Stimulated activated CD8-positive, alpha-beta memory T cell treated with anti-CD3 and anti-CD28 coated beads, Interleukin-4, amount 100 ng/mL, for 1 hour (primary cell): ENCODE results near the gene VMP1.

Experiments used
- DNase-seq, 2 donors: peaks; one replicate each; pipeline ENCODE4 v3.0.0-alpha.2; 2020; ENCODE audit warnings: low read depth in 2 of 2, low spot score in 1 of 2

The VMP1 gene

DNA sequence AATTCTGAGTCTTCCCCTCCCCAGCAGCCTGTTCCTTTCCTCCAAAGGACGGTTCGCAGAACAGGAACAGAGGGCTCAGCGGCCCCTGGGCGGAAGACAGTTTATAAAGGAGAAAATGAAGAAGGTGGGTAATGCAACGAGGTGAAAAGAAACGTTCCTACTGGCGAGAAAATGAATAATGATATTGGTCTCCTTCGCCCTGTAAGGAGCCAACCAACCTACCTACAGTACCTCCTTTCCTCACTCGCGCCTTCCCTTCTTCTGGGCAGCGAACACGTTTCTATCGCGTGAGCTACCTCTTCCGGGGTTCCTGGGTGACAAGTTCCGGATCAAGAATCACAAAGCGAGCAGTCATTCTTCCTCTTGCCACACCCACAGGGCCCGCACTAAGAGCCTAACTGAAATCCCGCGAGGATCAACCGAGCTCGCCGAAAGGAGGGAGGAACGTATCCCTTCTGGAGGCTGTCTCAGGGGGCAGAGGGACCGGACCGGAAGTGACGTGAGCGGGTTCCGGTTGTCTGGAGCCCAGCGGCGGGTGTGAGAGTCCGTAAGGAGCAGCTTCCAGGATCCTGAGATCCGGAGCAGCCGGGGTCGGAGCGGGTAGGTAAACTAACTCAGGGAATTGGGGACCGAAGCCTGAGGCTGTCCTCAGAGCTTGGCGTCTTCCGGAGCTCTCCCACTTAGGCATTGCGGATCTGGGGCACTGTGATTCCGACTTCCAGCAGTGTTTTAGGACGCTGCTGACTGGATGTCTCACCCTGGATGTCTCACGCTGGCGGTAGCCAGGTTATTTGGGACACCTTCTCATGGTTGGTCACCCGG is at the start of gene VMP1, which contains the start of gene PTRH2:
VMP1 (plus strand) TSS at position 506 of the 822 bp plus-strand sequence. CDS start 23,793 bp downstream, outside the sequence.
PTRH2 (minus strand) TSS at position 282 of the 822 bp plus-strand sequence. CDS start 9,452 bp downstream, outside the sequence.
- DNase-seq, result peak; percentile 60 to 76

DNA sequence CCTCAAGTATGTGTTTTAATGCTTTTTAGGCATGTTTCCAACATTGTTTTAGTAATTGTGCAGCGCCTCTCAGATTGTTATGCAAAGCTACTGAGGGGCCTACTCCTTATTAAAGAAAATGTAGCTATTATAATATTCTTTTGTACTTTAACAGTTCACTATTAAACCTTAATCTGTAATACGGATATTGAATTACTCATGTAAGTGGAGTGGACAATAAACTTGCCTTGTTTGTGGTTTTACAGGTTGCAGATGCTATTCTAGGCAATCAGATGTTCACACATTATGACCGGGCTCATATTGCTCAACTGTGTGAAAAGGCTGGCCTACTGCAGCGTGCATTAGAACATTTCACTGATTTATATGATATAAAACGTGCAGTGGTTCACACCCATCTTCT is 41.2 kb upstream of the VMP1 start:
- DNase-seq, result no peak

DNA sequence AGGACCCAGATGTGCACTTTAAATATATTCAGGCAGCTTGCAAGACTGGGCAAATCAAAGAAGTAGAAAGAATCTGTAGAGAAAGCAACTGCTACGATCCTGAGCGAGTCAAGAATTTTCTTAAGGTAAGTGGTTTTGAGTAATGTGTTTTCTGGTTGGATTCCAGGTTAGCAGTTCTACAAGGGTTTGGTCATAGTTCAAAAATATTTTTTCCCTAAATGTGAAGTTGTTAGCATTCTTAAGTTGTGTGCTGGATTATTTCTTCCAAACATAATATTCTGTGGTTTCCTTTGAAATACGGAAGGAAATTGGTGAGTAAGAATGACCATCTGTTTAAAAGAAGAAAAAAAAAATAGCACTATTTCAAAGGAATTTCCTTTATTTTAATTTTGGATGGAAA is 38.6 kb upstream of the VMP1 start:
- DNase-seq, result no peak

DNA sequence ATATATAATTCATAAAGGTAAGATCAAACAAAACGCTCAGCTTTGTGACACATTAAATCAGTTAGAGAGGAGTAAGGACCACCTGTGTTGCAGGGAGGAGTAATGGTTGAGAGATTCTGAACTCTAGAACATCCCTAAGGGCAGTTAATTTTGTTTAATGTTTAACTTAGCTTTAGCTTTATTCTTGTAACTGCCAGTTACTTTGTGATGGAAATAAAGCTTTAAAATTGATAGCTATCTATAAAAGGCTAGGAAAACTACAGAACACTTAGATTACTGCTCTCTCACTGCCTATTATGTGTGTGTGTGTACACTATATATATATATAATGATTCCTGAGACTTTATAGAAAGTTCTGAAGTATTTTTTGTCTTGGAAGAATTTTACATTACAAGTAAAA is 38.0 kb upstream of the VMP1 start:
- DNase-seq, result no peak

DNA sequence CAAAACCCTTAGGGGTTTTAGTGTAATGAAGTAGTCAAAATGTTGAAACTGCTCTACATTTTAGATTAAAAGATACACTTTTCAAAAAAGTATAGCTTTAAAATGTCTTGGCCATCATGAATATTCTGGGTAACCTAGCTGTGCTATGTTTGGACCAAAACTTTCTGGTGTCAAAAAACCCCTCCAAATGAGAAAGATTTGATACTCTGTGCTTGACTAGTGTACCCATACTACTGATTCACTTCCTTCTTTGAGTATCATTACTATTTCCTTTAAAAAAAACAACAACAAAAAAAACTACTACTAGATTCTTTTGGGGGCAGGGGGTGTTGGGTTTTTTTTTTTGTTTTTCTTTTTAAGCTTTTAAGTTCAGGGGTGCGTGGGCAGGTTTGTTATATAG is 37.5 kb upstream of the VMP1 start:
- no peak for DNase-seq

DNA sequence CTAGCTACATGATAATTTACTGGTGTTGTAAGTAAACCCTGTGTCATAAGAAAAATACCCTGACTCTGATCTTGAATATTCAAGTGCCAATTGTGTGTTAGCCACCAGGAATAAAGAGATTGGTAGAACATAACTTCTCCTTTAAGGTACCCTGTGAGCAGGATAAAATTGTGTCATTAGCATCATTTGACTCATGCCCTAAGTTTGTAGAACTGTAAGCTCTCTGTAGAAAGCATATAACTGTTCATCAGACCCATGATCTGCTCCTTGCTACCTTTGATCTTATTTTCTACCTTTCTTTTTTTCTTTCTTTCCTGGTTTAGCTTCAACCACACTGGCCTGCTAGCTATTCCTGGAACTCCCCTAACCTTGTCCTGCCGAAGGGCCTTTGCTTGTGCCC is 36.1 kb upstream of the VMP1 start:
- no peak for DNase-seq

DNA sequence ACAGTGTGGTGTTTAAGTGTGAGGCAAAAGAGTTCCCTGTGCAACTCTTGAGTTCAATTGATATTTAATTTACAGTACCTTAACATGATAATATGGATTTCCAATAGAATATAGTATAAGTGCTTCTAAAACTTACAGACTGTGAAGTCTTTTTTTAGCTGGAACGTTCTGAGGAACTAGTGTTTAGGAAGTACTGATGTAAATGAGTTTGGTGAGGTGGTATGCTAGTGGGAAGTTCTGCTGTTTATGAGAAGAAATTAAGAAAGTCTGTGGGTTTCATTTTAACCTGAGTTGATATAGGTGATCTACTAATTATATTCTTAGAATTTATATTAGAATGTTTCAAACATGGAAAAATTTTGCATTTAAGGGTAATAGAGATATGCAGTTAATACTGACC is 32.2 kb upstream of the VMP1 start:
- DNase-seq, result no peak

DNA sequence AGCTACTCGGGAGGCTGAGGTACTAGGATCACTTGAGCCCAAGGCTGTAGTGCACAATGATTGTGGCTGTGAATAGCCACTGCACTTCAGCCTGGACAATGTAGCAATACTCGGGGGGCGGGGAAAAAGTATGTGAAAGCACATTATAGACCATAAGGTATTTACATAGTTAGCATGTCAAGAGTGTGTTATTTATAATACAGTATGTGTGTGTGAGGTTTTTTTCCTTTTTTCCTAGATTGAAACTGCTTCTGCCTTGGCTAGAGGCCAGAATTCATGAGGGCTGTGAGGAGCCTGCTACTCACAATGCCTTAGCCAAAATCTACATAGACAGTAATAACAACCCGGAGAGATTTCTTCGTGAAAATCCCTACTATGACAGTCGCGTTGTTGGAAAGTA is 30.7 kb upstream of the VMP1 start:
- DNase-seq, result no peak

DNA sequence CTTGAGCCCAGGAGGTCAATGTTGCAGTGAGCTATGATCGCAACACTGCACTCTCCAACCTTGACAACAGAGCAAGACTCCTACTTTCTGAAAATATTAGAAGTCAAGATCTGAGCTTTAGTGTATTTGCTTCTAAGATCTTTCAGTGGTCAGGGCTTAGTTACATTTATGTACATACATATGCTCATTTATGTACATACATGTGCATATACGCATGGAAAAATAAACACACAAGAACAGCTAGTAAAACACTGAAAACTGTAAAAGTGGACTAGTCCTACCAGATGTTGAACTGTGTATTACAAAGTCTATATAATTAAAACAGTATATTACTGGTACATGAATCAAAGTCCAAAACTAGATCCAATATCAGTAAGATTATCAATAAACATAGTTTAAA is 28.5 kb upstream of the VMP1 start:
- DNase-seq, result no peak

DNA sequence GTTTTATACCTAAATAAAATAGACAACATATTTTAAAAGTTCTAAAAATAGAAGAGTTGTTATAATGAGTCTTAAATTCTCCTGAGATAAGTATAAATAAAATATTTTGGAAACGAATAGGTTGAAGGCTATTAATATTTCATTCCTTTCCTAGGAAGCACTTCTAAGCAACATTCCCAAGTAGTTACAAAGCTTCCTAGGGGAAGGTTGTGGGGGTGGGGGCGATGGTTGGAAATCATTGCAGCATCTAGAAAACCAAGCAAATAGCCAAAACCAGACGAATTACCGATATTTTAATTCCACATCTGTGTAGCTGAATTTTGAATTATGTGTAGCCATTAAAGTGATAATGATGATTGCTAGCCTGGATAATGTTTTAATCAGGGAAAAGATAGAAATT is 27.1 kb upstream of the VMP1 start:
- no peak for DNase-seq

DNA sequence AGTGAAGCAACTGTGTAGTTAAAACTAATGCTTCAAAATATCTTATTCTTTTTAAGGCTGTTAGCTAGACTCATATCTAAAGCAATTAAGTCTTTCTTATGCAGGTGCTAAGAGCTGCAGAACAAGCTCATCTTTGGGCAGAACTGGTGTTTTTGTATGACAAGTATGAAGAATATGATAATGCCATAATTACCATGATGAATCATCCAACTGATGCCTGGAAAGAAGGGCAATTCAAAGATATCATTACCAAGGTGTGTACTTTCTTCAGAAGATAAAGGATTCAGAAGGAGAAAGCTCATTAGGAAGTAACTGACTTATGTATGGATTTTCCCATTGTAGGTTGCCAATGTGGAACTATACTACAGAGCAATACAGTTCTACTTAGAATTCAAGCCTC is 24.2 kb upstream of the VMP1 start:
- no peak for DNase-seq

DNA sequence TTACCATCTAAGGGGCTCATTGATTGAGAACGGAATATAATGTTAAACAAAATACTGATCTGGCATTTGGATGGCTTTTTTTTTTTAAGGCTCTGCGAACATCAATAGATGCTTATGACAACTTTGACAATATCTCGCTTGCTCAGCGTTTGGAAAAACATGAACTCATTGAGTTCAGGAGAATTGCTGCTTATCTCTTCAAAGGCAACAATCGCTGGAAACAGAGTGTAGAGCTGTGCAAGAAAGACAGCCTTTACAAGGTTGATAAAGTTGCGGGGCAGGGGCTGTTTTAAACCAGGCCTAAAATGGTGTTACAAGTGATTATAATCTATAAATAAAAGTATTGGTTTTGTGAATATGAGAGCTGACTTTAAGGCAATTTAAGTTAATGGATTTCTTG is 22.5 kb upstream of the VMP1 start:
- DNase-seq, result no peak

DNA sequence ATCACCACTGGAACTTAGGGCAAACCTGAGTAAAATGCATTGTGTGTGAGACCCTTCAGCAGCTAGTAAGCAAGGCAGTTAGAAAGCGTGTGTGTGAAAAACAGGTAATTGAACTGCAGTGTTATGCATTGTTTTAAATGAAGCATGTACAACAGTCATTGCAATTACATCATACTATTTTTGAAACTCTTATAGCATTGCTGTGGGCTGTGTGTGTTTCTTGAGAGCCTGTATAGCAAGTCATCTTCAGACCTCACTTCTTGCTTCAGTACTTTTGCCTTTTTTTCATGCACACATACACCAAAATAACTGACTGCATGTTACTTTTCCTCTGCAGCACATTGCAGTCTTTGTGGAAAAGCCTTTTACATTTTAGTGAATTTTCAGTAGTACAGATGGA is 19.4 kb upstream of the VMP1 start:
- DNase-seq, result no peak

DNA sequence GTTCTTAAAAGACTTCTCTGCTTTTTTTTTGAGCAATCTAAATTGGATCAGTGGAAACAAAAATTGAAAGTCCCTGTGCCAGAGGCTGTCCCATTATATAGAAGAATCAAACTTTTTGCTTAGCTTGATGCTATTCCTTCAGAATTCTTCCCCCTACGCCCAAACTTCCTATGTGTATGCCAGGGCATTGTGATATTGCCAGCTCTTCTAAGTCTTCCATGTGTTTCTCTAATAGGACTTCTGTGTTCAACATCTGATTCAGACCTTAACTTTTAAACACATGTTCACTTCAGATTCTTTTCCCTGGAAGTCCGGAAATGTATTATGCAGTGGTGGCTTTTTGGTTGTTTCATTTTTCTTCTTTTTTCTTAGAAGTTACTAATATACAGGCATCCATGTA is 19.0 kb upstream of the VMP1 start:
- no peak for DNase-seq

DNA sequence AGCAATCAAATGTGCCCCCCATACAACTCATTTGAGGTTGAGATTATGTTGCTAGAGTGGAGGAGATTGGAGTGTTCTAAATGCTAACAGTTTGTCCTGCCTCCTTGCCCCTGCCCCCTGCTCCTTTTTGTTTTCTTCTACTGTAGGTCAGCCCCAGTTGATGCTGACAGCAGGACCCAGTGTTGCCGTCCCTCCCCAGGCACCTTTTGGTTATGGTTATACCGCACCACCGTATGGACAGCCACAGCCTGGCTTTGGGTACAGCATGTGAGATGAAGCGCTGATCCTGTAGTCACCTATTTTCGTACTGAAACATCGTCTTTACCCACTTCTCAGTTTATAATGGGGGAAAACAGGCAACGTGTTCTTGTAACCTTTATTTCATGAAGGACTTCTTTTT is 13.9 kb upstream of the VMP1 start:
- DNase-seq, result no peak

DNA sequence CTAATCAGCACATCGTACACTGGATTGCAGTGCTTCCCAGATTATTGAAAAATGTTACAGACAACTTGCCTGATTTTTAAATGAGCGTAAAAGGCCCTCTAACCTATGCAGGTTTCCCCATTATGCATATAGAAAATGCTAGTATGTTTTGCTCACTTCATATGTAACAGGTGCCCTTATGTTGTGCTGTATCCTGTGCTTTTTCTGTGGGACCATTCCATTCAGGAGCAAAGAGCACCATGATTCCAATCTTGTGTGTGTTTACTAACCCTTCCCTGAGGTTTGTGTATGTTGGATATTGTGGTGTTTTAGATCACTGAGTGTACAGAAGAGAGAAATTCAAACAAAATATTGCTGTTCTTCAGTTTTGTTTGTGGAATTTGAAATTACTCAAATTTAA is 13.1 kb upstream of the VMP1 start:
- DNase-seq, result no peak

DNA sequence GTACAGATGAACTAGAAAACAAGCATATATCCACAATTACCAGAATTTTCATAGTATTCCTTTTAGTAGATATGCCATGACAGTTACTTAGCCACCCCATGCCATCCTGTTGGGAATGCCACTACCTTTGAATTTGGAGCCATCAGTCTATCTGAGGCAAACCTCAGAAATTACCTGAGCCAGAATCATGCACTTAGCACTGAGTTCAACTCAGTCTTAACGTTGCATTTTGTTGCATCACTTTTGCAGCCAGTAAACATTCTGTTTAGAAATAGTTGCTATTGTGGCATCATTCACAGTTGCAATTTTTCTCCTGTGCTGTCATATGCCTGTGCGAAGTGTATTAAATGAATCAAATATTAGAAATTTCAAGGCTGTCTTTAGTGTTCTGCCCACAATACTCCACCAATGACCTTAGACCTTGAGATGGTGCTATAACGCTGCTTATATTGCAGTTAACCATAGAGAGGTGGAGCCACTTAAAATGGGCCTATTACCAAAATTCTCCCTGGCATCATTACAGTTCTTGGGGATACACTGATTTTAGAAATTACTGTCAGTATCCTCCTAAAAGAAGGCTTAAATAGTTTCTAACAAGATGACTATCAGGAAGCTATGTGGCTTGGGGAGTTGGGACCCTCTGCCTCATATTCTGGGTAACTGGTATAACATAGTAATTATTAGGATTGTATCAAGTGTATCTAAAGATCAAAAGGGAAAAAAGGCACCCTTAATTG is 11.3 kb upstream of the VMP1 start:
- no peak for DNase-seq

DNA sequence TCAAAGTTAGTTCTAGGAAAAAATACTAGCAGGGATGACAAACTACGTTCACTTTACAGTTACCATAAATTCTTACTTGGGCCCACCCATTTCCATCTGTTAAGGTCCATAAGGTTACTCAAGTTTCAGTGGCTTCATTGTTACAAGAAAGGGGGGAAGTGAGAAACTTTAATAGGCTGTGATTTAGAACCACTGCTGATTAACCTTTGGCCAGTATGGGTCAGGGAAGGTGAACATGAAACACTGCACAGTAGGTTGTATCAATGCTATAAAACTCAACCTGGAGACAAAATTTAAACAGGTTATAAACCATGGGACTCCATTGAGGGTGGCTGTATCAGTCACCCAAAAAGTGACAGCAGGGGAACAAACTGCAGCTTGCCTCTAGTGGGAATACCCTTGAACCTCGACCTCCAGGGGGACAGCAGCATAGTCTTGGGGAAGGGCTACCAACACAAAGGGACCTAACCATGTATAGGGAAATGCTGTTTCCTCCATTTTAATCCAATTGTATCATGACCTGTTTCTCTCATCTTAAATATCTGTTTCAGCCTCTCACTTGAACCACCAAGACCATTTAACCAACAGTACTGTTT is 10.7 kb upstream of the VMP1 start:
- DNase-seq, result no peak

DNA sequence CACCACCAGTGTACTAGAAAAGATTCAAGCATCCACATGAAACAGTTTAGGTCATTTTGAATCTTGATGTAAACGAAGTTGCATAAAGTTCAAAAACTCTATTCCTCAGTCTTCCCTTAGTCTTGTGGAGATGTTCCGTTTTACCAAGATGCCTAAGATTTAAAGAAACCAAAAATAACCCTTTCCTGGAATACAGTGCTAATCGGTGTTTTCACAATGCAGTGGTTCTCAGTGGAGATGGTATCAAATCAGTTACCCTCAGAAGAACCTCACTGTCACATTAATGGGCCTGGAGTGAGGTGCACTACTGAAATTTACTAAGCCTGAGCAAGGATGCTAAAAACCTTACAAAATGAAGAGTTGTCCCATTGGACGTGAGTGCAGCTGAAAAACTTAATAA is 9.3 kb upstream of the VMP1 start:
- no peak for DNase-seq

DNA sequence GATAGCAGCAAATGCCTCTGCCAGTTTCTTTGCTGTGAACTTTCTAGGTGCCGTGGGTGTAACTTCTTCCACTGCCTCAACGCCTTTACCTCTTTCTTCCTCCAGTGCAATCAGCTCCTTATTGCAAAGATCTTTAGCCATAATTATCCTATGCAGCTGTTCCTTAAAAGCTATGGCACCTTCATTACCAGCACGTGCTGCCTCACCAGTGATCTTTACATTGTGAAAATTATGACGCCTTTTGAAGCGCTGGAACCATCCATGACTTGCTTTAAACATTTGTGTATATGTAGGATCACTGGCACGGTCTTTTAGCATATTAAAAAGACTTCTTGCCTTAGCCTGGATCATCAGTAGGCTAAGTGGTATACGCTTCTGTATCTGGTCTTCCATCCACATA is 8.2 kb upstream of the VMP1 start:
- no peak for DNase-seq

DNA sequence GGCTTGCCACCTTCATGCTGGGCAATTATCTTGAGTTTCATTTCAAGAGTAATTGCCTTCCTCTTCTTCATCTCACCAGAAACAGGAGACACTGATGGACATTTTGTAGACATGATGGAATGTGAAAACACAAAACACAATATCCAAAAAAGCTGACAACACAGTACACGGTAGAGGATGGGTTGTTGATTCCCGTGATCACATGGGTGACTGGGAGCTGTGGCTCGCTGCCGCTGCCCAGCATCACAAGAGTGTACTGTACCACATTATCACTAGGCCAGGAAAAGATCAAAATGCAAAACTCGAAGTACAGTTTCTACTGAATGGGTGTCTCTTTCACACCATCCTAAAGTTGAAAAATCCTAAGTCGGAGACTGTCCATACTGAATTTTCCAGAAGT is 7.7 kb upstream of the VMP1 start:
- DNase-seq, result no peak

DNA sequence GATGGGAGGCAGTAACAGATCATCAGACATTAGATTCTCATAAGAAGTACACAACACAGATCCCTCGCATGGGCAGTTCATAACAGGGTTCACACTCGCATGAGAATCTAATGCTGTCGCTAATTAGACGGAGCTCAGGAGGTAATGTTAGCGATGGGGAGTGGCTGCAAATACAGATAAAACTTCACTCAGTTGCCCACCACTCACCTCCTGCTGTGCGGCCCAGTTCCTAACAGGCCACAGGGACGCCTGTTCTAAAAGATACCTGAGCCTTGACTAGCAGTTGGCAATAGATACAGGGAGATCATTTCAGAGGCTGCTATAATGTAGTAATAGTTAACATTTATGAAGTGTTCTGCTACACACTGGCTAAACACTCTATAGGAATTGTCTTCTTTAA is 5.2 kb upstream of the VMP1 start:
- no peak for DNase-seq
